Neuronal stem cell (in vitro differentiated cells): ENCODE measurements around the gene WHRN.

Source experiments
- DNase-seq: peaks from one replicate; pipeline ENCODE4 v3.0.0-alpha.2; 2013; ENCODE audit warnings: low spot score
- H2AFZ ChIP-seq: one replicate; pipeline ENCODE4 v1.6.1; 2013; ENCODE audit warnings: mild to moderate bottlenecking, low read length, inconsistent platforms
- H2AK5ac ChIP-seq: 2 replicates; pipeline ENCODE4 v1.6.1; 2013; ENCODE audit warnings: low read depth, mild to moderate bottlenecking, inconsistent platforms, low read length, moderate library complexity, mixed read lengths
- H2BK120ac ChIP-seq: 2 replicates; pipeline ENCODE4 v1.6.1; 2013; ENCODE audit warnings: low read depth, mild to moderate bottlenecking, inconsistent platforms, low read length, moderate library complexity, mixed read lengths
- H2BK12ac ChIP-seq: one replicate; pipeline ENCODE4 v1.6.1; 2013; ENCODE audit warnings: low read length, inconsistent platforms
- H2BK15ac ChIP-seq: 2 replicates; pipeline ENCODE4 v1.6.1; 2013; ENCODE audit warnings: mild to moderate bottlenecking, low read length, inconsistent platforms, mixed read lengths
- H2BK5ac ChIP-seq: one replicate; pipeline ENCODE4 v1.6.1; 2013; ENCODE audit warnings: inconsistent platforms, mild to moderate bottlenecking, low read length, moderate library complexity
- H3K14ac ChIP-seq: one replicate; pipeline ENCODE4 v1.6.1; 2013; ENCODE audit warnings: low read length, inconsistent platforms
- H3K18ac ChIP-seq: 2 replicates; pipeline ENCODE4 v1.6.1; 2013; ENCODE audit warnings: low read length, inconsistent platforms
- H3K23ac ChIP-seq: 2 replicates; pipeline ENCODE4 v1.6.1; 2013; ENCODE audit warnings: low read depth, mild to moderate bottlenecking, mixed read lengths, low read length, inconsistent platforms; ENCODE audit not compliant: poor library complexity
- H3K27ac ChIP-seq: replicated peaks from 3 replicates; pipeline ENCODE4 v1.5.1; 2013; ENCODE audit warnings: low read length, inconsistent platforms
- H3K27me3 ChIP-seq, 3 experiments: 2 replicates each; pipeline ENCODE4 v1.6.1; 2013; ENCODE audit warnings: low read length in 3 of 3, mild to moderate bottlenecking in 2 of 3, inconsistent platforms in 1 of 3, low read depth in 1 of 3, mixed read lengths in 1 of 3, moderate library complexity in 1 of 3; ENCODE audit not compliant: control insufficient read depth in 3 of 3, insufficient read depth in 3 of 3
- H3K36me3 ChIP-seq, 2 donors: replicated peaks in 1 of 2; 2 replicates each; pipeline ENCODE4 v1.6.1; 2013; ENCODE audit warnings: low read length in 2 of 2; ENCODE audit not compliant: control insufficient read depth in 2 of 2, insufficient read depth in 2 of 2
- H3K4ac ChIP-seq: 2 replicates; pipeline ENCODE4 v1.6.1; 2013; ENCODE audit warnings: inconsistent platforms, mild to moderate bottlenecking, low read length, moderate library complexity
- H3K4me1 ChIP-seq, 2 donors: 1 replicate in 1 of 2; 2 replicates in 1 of 2; pipeline ENCODE4 v1.6.1; 2013; ENCODE audit warnings: low read length in 2 of 2, low read depth in 1 of 2; ENCODE audit not compliant: control insufficient read depth in 2 of 2, insufficient read depth in 1 of 2
- H3K4me2 ChIP-seq: one replicate; pipeline ENCODE4 v1.6.1; 2013; ENCODE audit warnings: mild to moderate bottlenecking, low read length, inconsistent platforms; ENCODE audit not compliant: insufficient read depth, poor library complexity, severe bottlenecking
- H3K4me3 ChIP-seq, 2 donors: 2 replicates each; pipeline ENCODE4 v1.5.1; 2013; ENCODE audit warnings: low read length in 2 of 2, mild to moderate bottlenecking in 2 of 2, inconsistent platforms in 1 of 2, moderate library complexity in 1 of 2
- H3K79me1 ChIP-seq: one replicate; pipeline ENCODE4 v1.6.1; 2013; ENCODE audit warnings: low read depth, mild to moderate bottlenecking, inconsistent platforms, low read length, moderate library complexity
- H3K9ac ChIP-seq: one replicate; pipeline ENCODE4 v1.6.1; 2013; ENCODE audit warnings: mild to moderate bottlenecking, low read depth, low read length, inconsistent platforms; ENCODE audit not compliant: poor library complexity
- H3K9me3 ChIP-seq, 2 donors: replicated peaks in 1 of 2; 2 replicates each; pipeline versions ENCODE3 to v1.6.1; 2013; ENCODE audit warnings: low read length in 2 of 2, mild to moderate bottlenecking in 2 of 2, inconsistent platforms in 1 of 2, low read depth in 1 of 2, mixed read lengths in 1 of 2, moderate library complexity in 1 of 2; ENCODE audit not compliant: control insufficient read depth in 2 of 2, insufficient read depth in 1 of 2
- H4K8ac ChIP-seq: one replicate; pipeline ENCODE4 v1.6.1; 2013; ENCODE audit warnings: low read depth, mild to moderate bottlenecking, inconsistent platforms, low read length, moderate library complexity
- H4K91ac ChIP-seq: one replicate; pipeline ENCODE4 v1.6.1; 2013; ENCODE audit warnings: low read length, low read depth, mild to moderate bottlenecking, inconsistent platforms; ENCODE audit not compliant: poor library complexity
- WGBS, 2 donors: extraction: QIAGEN DNeasy Blood & Tissue Kit; methylation state at CpG; one replicate each; pipeline ENCODE4 v1.1.7; 2013; ENCODE audit warnings: missing lambda C conversion rate in 2 of 2, mixed read lengths in 1 of 2; ENCODE audit not compliant: insufficient read length in 2 of 2, insufficient replicate concordance in 1 of 2; ENCODE audit errors: extremely low coverage in 2 of 2; 5-methylcytosine and 5-hydroxymethylcytosine counted together

WHRN gene

DNA sequence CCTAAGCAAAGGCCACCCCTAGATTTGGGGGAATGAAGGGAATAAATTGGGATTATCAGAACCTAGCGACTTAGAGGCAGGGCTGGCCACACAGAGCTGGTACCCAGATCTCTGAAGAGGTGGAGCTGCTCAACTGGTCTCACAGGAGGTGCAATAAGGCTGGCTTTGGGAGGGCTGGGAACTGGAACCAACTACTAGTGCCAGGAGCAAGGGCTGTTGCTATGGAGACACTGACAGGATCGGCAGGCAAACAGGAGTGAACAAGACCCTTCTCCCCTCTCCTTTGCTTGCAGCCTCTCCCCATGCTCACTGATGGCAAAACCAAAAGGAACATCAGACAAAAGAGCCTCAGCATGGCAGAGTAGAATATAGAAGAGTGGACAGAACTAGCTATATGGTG, 17.0 kb upstream of the WHRN start:
- no peak overlapping the region for H3K4ac ChIP-seq
- no peak overlapping the region for H2AK5ac ChIP-seq
- no peak overlapping the region for H3K27ac ChIP-seq
- no peak overlapping the region for H3K14ac ChIP-seq
- no peak overlapping the region for H2BK5ac ChIP-seq
- no peak overlapping the region for H3K23ac ChIP-seq
- no peak overlapping the region for H3K18ac ChIP-seq
- H3K9me3 ChIP-seq = no peaks in the 10 kb centered on the region
- no peak overlapping the region for H4K91ac ChIP-seq
- H3K9ac ChIP-seq = no peak overlapping the region
- peaks cover 0 to 18% (median 0%) of the 10 kb centered on the region in 3 experiments for H3K27me3 ChIP-seq
- peaks cover 2 to 3% of the 10 kb centered on the region in 2 donors for H3K4me1 ChIP-seq
- H2BK12ac ChIP-seq = no peak overlapping the region
- H2BK15ac ChIP-seq = no peak overlapping the region
- H3K79me1 ChIP-seq = no peaks in the 10 kb centered on the region
- H2BK120ac ChIP-seq = no peak overlapping the region
- no peak overlapping the region for H2AFZ ChIP-seq
- H4K8ac ChIP-seq = no peak overlapping the region
- no peak for DNase-seq
- H3K4me2 ChIP-seq = no peak overlapping the region
- H3K4me3 ChIP-seq = no peak overlapping the region
- WGBS, 2 donors = no CpG with 5 or more reads among the region's 2 CpGs
- H3K36me3 ChIP-seq = no peaks in the 10 kb centered on the region

DNA sequence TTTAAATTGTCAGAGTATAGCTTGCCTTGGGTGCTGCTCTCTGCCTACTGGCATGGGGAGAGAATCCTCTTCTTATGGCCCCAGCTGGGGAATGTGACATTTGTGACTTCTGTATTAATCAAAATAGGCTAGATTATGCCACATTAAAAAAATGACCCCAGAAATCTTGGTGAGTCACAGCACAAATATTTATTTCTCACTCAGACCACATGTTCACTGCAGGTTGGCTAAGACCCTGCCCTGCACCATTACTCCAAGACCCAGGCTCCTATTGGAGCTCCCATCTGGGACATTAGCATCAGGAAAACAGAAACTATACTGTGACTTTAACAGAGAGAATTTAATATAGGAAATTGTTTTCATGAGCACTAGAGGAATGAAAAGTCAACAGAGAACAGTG, 16.6 kb upstream of the WHRN start:
- Histone ChIP-seq H3K14ac (no peak overlapping the region), H2AK5ac (no peak overlapping the region), H4K8ac (no peak overlapping the region), H3K79me1 (no peaks in the 10 kb centered on the region), H3K36me3 (no peaks in the 10 kb centered on the region), H3K27me3 (peaks cover 0 to 19% (median 0%) of the 10 kb centered on the region in 3 experiments), H2AFZ (no peak overlapping the region), H2BK120ac (no peak overlapping the region), H2BK5ac (no peak overlapping the region), H2BK15ac (no peak overlapping the region), H4K91ac (no peak overlapping the region), H3K23ac (no peak overlapping the region), H3K4ac (no peak overlapping the region), H3K4me2 (no peak overlapping the region), H3K18ac (no peak overlapping the region), H3K9me3 (no peaks in the 10 kb centered on the region), H3K4me3 (no peak overlapping the region), H3K4me1 (peaks cover 2 to 3% of the 10 kb centered on the region in 2 donors), H2BK12ac (no peak overlapping the region), H3K27ac (no peak overlapping the region), H3K9ac (no peak overlapping the region)
- DNase-seq = no peak

DNA sequence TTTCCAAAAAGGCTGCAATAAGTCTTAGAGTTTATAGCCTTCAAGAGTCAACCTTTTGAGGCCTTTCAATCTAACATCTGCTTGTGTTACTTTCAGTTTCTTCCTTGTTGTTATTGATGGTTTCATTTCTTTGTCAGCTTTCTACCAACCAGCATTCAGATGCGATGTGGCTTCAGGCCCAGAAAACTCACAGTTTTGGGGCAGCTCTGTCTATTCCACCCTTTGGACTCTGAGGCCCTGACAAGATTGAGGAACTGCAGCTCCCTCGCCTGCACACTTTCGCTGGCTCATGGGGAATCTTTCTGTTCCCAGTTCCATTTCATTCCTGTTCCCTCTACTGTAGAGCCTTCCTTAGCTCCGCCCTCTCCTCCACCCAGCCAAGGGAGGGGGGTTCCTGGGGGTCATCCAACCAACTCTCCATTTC, 13.3 kb upstream of the WHRN start:
- no peak overlapping the region for H2BK5ac ChIP-seq
- no peak for DNase-seq
- no peak overlapping the region for H3K14ac ChIP-seq
- no peak overlapping the region for H2AK5ac ChIP-seq
- H3K9me3 ChIP-seq = no peaks in the 10 kb centered on the region
- H3K4ac ChIP-seq = no peak overlapping the region
- no peak overlapping the region for H3K18ac ChIP-seq
- peaks cover 0 to 13% (median 0%) of the 10 kb centered on the region in 3 experiments for H3K27me3 ChIP-seq
- no peak overlapping the region for H4K8ac ChIP-seq
- no peak overlapping the region for H3K9ac ChIP-seq
- H3K4me2 ChIP-seq = no peak overlapping the region
- H3K27ac ChIP-seq = no peak overlapping the region
- peaks cover 2 to 3% of the 10 kb centered on the region in 2 donors for H3K4me1 ChIP-seq
- no CpG with 5 or more reads among the region's 4 CpGs for WGBS, 2 donors
- H2BK15ac ChIP-seq = no peak overlapping the region
- no peak overlapping the region for H3K23ac ChIP-seq
- H3K79me1 ChIP-seq = no peaks in the 10 kb centered on the region
- H3K4me3 ChIP-seq = no peak overlapping the region
- no peak overlapping the region for H4K91ac ChIP-seq
- no peak overlapping the region for H2AFZ ChIP-seq
- no peaks in the 10 kb centered on the region for H3K36me3 ChIP-seq
- no peak overlapping the region for H2BK120ac ChIP-seq
- no peak overlapping the region for H2BK12ac ChIP-seq

DNA sequence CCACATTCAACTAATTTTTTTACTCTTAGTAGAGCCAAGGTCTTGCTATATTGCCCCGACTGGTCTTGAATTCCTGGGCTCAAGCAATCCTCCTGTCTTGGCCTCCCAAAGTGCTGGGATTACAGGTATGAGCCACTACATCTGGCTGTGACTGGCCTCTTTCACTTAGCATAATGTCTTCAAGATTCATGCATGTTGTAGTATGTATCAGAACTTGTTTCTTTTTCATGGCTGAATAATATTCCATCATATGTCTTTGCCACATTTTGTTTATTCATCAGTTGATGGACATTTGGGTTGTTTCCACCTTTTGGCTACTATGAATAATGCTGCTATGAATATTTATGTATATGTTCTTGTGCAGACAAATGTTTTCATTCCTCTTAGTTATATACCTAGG, 12.8 kb upstream of the WHRN start:
- Histone ChIP-seq H2BK5ac (no peak overlapping the region), H3K9me3 (no peaks in the 10 kb centered on the region), H2AK5ac (no peak overlapping the region), H3K27ac (no peak overlapping the region), H2BK15ac (no peak overlapping the region), H3K4me1 (peaks cover 2 to 3% of the 10 kb centered on the region in 2 donors), H4K91ac (no peak overlapping the region), H3K4ac (no peak overlapping the region), H2BK120ac (no peak overlapping the region), H3K79me1 (no peaks in the 10 kb centered on the region), H2BK12ac (no peak overlapping the region), H2AFZ (no peak overlapping the region), H3K4me2 (no peak overlapping the region), H3K36me3 (no peaks in the 10 kb centered on the region), H3K27me3 (peaks cover 0 to 15% (median 0%) of the 10 kb centered on the region in 3 experiments), H3K4me3 (no peak overlapping the region), H3K18ac (no peak overlapping the region), H4K8ac (no peak overlapping the region), H3K9ac (no peak overlapping the region), H3K23ac (no peak overlapping the region), H3K14ac (no peak overlapping the region)
- no CpG with 5 or more reads among the region's 1 CpG for WGBS, 2 donors
- DNase-seq = no peak
